GM23338 (cell line): ENCODE results near the gene TPBG. TPM values are rescaled to one million over a fixed set of nuclear protein-coding genes. Genes with fewer than 3 reads are reported as not detected.

Source experiments
- ATAC-seq: fragments of 200-7000 bp; cut with Tn5 transposase; 3 replicates; pipeline ENCODE4 v1.9.1; 2020
- DNase-seq: peaks from one replicate; pipeline ENCODE4 v3.0.0-alpha.2; 2015; ENCODE audit warnings: low spot score
- H2AFZ ChIP-seq: fragments of 200-600 bp; sonication (generic); 2 replicates; pipeline ENCODE4 v1.8.0; 2016; ENCODE audit warnings: antibody characterized with exemption, mild to moderate bottlenecking, moderate library complexity
- H3F3A ChIP-seq: fragments of 200-600 bp; sonication (generic); replicated peaks from 2 replicates; pipeline ENCODE4 v1.8.0; 2017; ENCODE audit warnings: antibody characterized with exemption, mixed run types, low read depth
- H3K27ac ChIP-seq: fragments of 200-600 bp; sonication (generic); 2 replicates; pipeline ENCODE4 v1.6.1; 2016; ENCODE audit warnings: low read depth
- H3K27me3 ChIP-seq: fragments of 200-600 bp; sonication (generic); 2 replicates; pipeline ENCODE4 v1.8.0; 2016; ENCODE audit warnings: mild to moderate bottlenecking, mixed run types, moderate library complexity; ENCODE audit not compliant: insufficient read depth
- H3K36me3 ChIP-seq: fragments of 200-600 bp; sonication (generic); 2 replicates; pipeline ENCODE4 v1.8.0; 2016; ENCODE audit warnings: mild to moderate bottlenecking; ENCODE audit not compliant: insufficient read depth
- H3K4me1 ChIP-seq: fragments of 200-600 bp; sonication (generic); 2 replicates; pipeline ENCODE4 v1.8.0; 2016; ENCODE audit warnings: mild to moderate bottlenecking, moderate library complexity; ENCODE audit not compliant: insufficient read depth
- H3K4me2 ChIP-seq: fragments of 200-600 bp; sonication (generic); 2 replicates; pipeline ENCODE4 v1.7.1; 2017; ENCODE audit warnings: mixed run types
- H3K4me3 ChIP-seq: fragments of 200-600 bp; sonication (generic); 2 replicates; pipeline ENCODE4 v1.6.1; 2016; ENCODE audit warnings: mixed run types
- H3K79me2 ChIP-seq: fragments of 200-600 bp; sonication (generic); replicated peaks from 2 replicates; pipeline ENCODE4 v1.8.0; 2017; ENCODE audit warnings: mild to moderate bottlenecking; ENCODE audit not compliant: insufficient read depth
- H3K9me2 ChIP-seq: fragments of 200-600 bp; sonication (generic); 2 replicates; pipeline ENCODE4 v1.8.0; 2017; ENCODE audit not compliant: insufficient read depth
- H4K20me1 ChIP-seq: fragments of 200-600 bp; sonication (generic); replicated peaks from 2 replicates; pipeline ENCODE4 v1.8.0; 2017; ENCODE audit warnings: mild to moderate bottlenecking; ENCODE audit not compliant: insufficient read depth
- H3K27ac Mint-ChIP-seq: 2 replicates; pipeline ENCODE4 v1.8.0; 2020; ENCODE audit warnings: inconsistent platforms, mild to moderate bottlenecking, moderate library complexity, mixed read lengths
- H3K27me3 Mint-ChIP-seq: 3 replicates; pipeline ENCODE4 v1.8.0; 2022; ENCODE audit warnings: low read depth, mild to moderate bottlenecking, moderate library complexity, mixed read lengths, inconsistent platforms; ENCODE audit not compliant: insufficient read depth, poor library complexity
- H3K36me3 Mint-ChIP-seq: 3 replicates; pipeline ENCODE4 v1.8.0; 2021; ENCODE audit warnings: low read depth, mild to moderate bottlenecking, inconsistent platforms, moderate library complexity, mixed read lengths
- H3K4me1 Mint-ChIP-seq: 3 replicates; pipeline ENCODE4 v1.8.0; 2020; ENCODE audit warnings: mild to moderate bottlenecking, inconsistent platforms, mixed read lengths
- H3K4me3 Mint-ChIP-seq: 3 replicates; pipeline ENCODE4 v1.8.0; 2021; ENCODE audit warnings: moderate library complexity, mild to moderate bottlenecking, inconsistent platforms, mixed read lengths
- H3K9me3 Mint-ChIP-seq: 3 replicates; pipeline ENCODE4 v1.8.0; 2020; ENCODE audit warnings: moderate library complexity, mild to moderate bottlenecking, inconsistent platforms, mixed read lengths
- CREB1 ChIP-seq: fragments of 250-450 bp; sonication (Bioruptor Pico); IDR thresholded peaks from 2 replicates; pipeline ENCODE4 v1.5.0; 2020; ENCODE audit warnings: low read depth, mild to moderate bottlenecking, moderate library complexity
- CTCF ChIP-seq, 2 experiments: fragments of 200-600 bp in 1 of 2; sonication (generic) in 1 of 2; conservative IDR thresholded peaks; 2 replicates each; pipeline versions ENCODE4 v1.5.1 to v1.6.1; 2016 to 2017; ENCODE audit warnings: antibody characterized with exemption in 2 of 2, low read depth in 2 of 2, mild to moderate bottlenecking in 2 of 2, moderate library complexity in 1 of 2
- ETS1 ChIP-seq: IDR thresholded peaks from 2 replicates; pipeline ENCODE4 v1.6.1; 2016; ENCODE audit warnings: antibody characterized with exemption
- EZH2phosphoT487 ChIP-seq: fragments of 200-600 bp; sonication (generic); IDR thresholded peaks from one replicate; pipeline ENCODE4 v1.8.1; 2018; ENCODE audit warnings: antibody characterized with exemption; ENCODE audit not compliant: unreplicated experiment
- JUNB ChIP-seq: IDR thresholded peaks from one replicate; pipeline ENCODE4 v1.6.1; 2016; ENCODE audit warnings: antibody characterized with exemption; ENCODE audit not compliant: unreplicated experiment
- NANOG ChIP-seq: IDR thresholded peaks from 2 replicates; pipeline ENCODE4 v1.6.1; 2016; ENCODE audit warnings: antibody characterized with exemption, borderline replicate concordance
- REST ChIP-seq: IDR thresholded peaks from one replicate; pipeline ENCODE4 v1.6.1; 2018; ENCODE audit warnings: antibody characterized with exemption; ENCODE audit not compliant: unreplicated experiment
- ZNF114 ChIP-seq: fragments of 250-450 bp; sonication (Bioruptor Pico); IDR thresholded peaks from 2 replicates; pipeline ENCODE4 v1.5.0; 2020; ENCODE audit warnings: mild to moderate bottlenecking, moderate library complexity
- ZNF331 ChIP-seq: fragments of 250-450 bp; sonication (Bioruptor Pico); IDR thresholded peaks from 2 replicates; pipeline ENCODE4 v1.5.0; 2020; ENCODE audit warnings: low read depth, mild to moderate bottlenecking, moderate library complexity
- ZNF462 ChIP-seq: fragments of 250-450 bp; sonication (Bioruptor Pico); IDR thresholded peaks from 2 replicates; pipeline ENCODE4 v1.5.0; 2020; ENCODE audit warnings: mild to moderate bottlenecking, moderate library complexity
- polyA plus RNA-seq: library from polyadenylated mRNA; unstranded; fragments of >200 nt; fragmentation: Nextera tagmentation; extraction: Ambion mirVana; gene quantifications from 2 replicates; pipeline ENCODE4 v1.2.1, GENCODE V29; 2016
- total RNA-seq: library from RNA; depleted of rRNA; stranded (reverse); fragments of >200 nt; shearing (Covaris generic); gene quantifications from 2 replicates; pipeline ENCODE4 v1.2.3, GENCODE V29; 2014

Gene TPBG
- total and polyA plus RNA-seq, 2 experiments from 2014 or later = 22.1 to 33.0 TPM

GRCh38 chr6:82362878-82363427 is 664 bp upstream of the TPBG start:
- peak overlapping the region; percentile 93 for H3K4me3 Mint-ChIP-seq
- TF ChIP-seq ETS1 (no peak), CTCF (conservative IDR thresholded peaks at IDR 0.05; ENCODE audit: low read depth in 2 of 2) (no peak), CREB1 (CRISPR knock-in tag) (no peak), ZNF331 (CRISPR knock-in tag) (no peak), ZNF114 (CRISPR knock-in tag) (no peak), ZNF462 (no peak), REST (no peak), JUNB (no peak), EZH2phosphoT487 (no peak), NANOG (no peak)
- Histone ChIP-seq H3K4me3 (peak overlapping the region; percentile 86), H3K9me2 (no peaks in the 10 kb centered on the region), H3K79me2 (peaks cover 22% of the 10 kb centered on the region), H4K20me1 (no peaks in the 10 kb centered on the region; the same call in 1 of the 2 replicates), H3K27me3 (no peaks in the 10 kb centered on the region), H3K4me1 (peaks cover 26% of the 10 kb centered on the region), H3K36me3 (peaks cover 4% of the 10 kb centered on the region; the same call in 1 of the 2 replicates), H3K4me2 (peak overlapping the region; percentile 91), H2AFZ (peak overlapping the region; percentile 96), H3K27ac (peak overlapping the region; percentile 90), H3F3A (peaks cover 4% of the 10 kb centered on the region; the same call in 1 of the 2 replicates)
- H3K36me3 Mint-ChIP-seq = peaks cover 13% of the 10 kb centered on the region
- H3K9me3 Mint-ChIP-seq = no peaks in the 10 kb centered on the region; the same call in 2 of the 3 replicates
- peak; percentile 47 for DNase-seq
- peaks cover 10% of the 10 kb centered on the region for H3K27me3 Mint-ChIP-seq
- peak overlapping the region; percentile 92 for H3K27ac Mint-ChIP-seq
- peaks cover 19% of the 10 kb centered on the region for H3K4me1 Mint-ChIP-seq
- no peak for ATAC-seq
